BJ (cell line): ENCODE measurements around the gene COX11. TPM values are rescaled to one million over a fixed set of nuclear protein-coding genes. Genes with fewer than 3 reads are reported as not detected.

ENCODE experiments used
- CTCF ChIA-PET: fragments of 350-600 bp; formaldehyde crosslinking; extraction: SDS; loops from one replicate; lab custom pipeline; 2021; ENCODE audit warnings: antibody characterized with exemption, inconsistent platforms; lab: Yijun Ruan, JAX
- POLR2A ChIA-PET: fragments of 300-600 bp; sonication (Branson Sonifier 250); formaldehyde crosslinking; extraction: SDS; loops from one replicate; lab custom pipeline; 2021; ENCODE audit warnings: antibody characterized with exemption; lab: Charles Lee
- DNase-seq: peaks from one replicate; pipeline ENCODE4 v3.0.0-alpha.2; 2011; ENCODE audit warnings: low read depth
- H3K27me3 ChIP-seq: 2 replicates; pipeline ENCODE4 v1.6.0; 2011; ENCODE audit warnings: low read length; ENCODE audit not compliant: control insufficient read depth, insufficient read depth
- H3K36me3 ChIP-seq: 2 replicates; pipeline ENCODE4 v1.5.1; 2011; ENCODE audit warnings: low read length; ENCODE audit not compliant: control insufficient read depth, insufficient read depth
- H3K4me3 ChIP-seq: 2 replicates; pipeline ENCODE4 v1.5.1; 2011; ENCODE audit warnings: low read depth, mild to moderate bottlenecking, control low read depth, low read length
- polyA plus RNA-seq: library from polyadenylated mRNA; depleted of rRNA; stranded (reverse); fragments of >200 nt; gene quantifications from 2 replicates; pipeline ENCODE4 v1.2.3, GENCODE V29; 2011
- TF ChIP-seq, protein P1 (sequence below): IDR thresholded peaks from 2 replicates; pipeline ENCODE4 v1.5.1; 2011; ENCODE audit warnings: low read depth, mild to moderate bottlenecking, control low read depth, inconsistent platforms, low read length, moderate library complexity; ENCODE audit not compliant: insufficient read depth

COX11 gene
- polyA plus RNA-seq, 1 experiment, result 33.3 TPM

DNA sequence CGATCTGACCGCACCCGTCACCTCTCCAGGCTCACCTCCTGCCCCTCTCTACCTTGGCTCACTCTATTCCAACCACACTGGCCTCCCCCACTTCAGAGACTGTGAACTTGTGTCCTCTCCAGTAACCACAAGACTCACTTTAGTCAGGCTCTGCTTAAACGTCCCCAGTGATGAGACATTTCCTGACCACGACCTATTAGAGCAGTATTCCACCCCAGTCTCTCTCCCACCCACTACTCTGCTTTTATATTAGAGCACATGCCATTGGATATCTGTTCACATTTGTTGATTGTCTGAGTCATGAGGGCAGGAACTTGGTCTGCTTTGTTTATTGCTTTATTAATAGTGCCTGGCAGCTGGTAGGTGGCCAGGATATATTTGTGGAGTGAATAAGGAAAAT is 20.1 kb downstream of the COX11 start:
- TF ChIP-seq, protein P1, sequence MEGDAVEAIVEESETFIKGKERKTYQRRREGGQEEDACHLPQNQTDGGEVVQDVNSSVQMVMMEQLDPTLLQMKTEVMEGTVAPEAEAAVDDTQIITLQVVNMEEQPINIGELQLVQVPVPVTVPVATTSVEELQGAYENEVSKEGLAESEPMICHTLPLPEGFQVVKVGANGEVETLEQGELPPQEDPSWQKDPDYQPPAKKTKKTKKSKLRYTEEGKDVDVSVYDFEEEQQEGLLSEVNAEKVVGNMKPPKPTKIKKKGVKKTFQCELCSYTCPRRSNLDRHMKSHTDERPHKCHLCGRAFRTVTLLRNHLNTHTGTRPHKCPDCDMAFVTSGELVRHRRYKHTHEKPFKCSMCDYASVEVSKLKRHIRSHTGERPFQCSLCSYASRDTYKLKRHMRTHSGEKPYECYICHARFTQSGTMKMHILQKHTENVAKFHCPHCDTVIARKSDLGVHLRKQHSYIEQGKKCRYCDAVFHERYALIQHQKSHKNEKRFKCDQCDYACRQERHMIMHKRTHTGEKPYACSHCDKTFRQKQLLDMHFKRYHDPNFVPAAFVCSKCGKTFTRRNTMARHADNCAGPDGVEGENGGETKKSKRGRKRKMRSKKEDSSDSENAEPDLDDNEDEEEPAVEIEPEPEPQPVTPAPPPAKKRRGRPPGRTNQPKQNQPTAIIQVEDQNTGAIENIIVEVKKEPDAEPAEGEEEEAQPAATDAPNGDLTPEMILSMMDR, result no peak
- POLR2A ChIA-PET, result no interaction called here
- Histone ChIP-seq H3K36me3 (peaks cover 3% of the 10 kb centered on the region; the same call in 1 of the 2 replicates), H3K27me3 (no peaks in the 10 kb centered on the region), H3K4me3 (no peak overlapping the region)
- CTCF ChIA-PET, result no interaction called here
- DNase-seq, result peak; percentile 85

GRCh38 chr17:54947396-54947795 is 21.1 kb downstream of the COX11 start:
- Histone ChIP-seq H3K4me3 (no peak overlapping the region), H3K27me3 (no peaks in the 10 kb centered on the region), H3K36me3 (peaks cover 2% of the 10 kb centered on the region; the same call in 1 of the 2 replicates)
- ChIA-PET CTCF (no interaction called here), POLR2A (no interaction called here)
- no peak for DNase-seq
- TF ChIP-seq, protein P1, result no peak

DNA sequence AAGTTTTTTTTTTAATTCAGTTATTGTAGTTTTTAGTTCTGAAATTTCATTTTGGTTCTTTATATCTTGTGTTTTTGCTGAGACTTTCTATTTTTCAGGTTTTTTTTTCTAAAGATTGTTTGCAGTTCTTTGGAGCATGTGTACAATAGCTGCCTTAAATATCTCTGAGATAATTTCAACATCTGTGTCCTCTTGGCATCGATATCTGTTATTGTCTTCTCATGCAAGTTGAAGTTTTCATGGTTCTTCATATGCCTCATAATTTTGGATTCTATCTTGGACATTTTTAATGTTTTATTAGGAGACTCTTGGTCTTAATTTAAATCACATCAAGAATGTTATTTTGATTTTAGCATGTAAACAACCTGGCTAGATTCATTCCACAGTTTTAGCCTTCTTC is 22.8 kb downstream of the COX11 start:
- CTCF ChIA-PET, result no interaction called here
- H3K4me3 ChIP-seq, result no peak overlapping the region
- H3K27me3 ChIP-seq, result no peaks in the 10 kb centered on the region
- no peak for DNase-seq
- TF ChIP-seq, protein P1, result no peak
- H3K36me3 ChIP-seq, result peaks cover 2% of the 10 kb centered on the region; the same call in 1 of the 2 replicates
- POLR2A ChIA-PET, result no interaction called here

DNA sequence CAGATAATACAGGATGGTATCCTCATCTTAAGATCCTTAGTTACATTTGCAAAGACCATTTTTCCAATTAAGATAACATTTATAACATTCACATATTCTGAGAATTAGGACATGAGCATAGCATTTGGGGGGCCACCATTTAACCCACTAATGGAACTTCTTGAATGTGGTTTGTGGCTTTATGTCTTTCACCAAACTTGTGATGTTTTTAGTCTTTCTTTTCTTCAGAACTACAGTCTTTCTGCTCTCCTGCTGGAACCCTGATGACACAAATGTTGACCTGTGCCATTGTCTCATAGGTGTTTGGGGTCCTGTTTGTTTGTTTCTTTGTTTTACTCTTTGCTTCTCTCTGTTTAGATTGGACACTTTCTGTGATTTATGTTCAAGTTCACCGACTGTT is 23.2 kb downstream of the COX11 start:
- no peak overlapping the region for H3K4me3 ChIP-seq
- DNase-seq, result no peak
- POLR2A ChIA-PET, result no interaction called here
- TF ChIP-seq, protein P1, result no peak
- CTCF ChIA-PET, result no interaction called here
- no peaks in the 10 kb centered on the region for H3K27me3 ChIP-seq
- H3K36me3 ChIP-seq, result peaks cover 2% of the 10 kb centered on the region; the same call in 1 of the 2 replicates

DNA sequence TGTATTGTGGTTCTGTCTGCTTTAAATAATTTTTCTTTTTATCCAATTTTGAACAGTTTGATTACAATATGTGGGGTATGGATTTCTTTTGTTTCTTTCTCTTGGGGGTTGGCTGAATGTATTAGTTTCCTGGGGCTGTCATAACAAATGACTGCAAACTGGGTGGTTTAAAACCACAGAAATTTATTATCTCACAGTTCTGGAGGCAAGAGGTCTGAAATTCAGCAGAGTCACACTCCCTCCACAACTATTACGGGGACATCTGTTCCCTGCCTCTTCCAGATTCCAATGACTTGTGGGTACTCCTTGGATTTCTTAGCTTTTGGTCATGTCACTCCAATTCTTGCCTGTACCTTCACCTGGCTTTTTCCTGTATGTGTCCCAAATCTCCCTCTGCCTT is 23.7 kb downstream of the COX11 start:
- TF ChIP-seq, protein P1, result no peak
- ChIA-PET CTCF (no interaction called here), POLR2A (no interaction called here)
- Histone ChIP-seq H3K36me3 (peaks cover 2% of the 10 kb centered on the region; the same call in 1 of the 2 replicates), H3K4me3 (no peak overlapping the region), H3K27me3 (no peaks in the 10 kb centered on the region)
- no peak for DNase-seq
